ENCODE results near the gene RDX. TPM values are rescaled to one million over a fixed set of nuclear protein-coding genes. Genes with fewer than 3 reads are reported as not detected.

Gene RDX
- total and polyA plus RNA-seq, 2 of the 13 experiments (the other 11 are each of a cell fraction or from before 2014, with no cell fraction given) = 20.7 to 63.1 TPM

- TF ChIP-seq ZNF687 (CRISPR knock-in tag; IDR thresholded peaks at IDR 0.05) (no peak), ARID5B (CRISPR knock-in tag; IDR thresholded peaks at IDR 0.05) (no peak), ZXDC (CRISPR knock-in tag; IDR thresholded peaks at IDR 0.05) (no peak), REST (IDR thresholded peaks at IDR 0.05; ENCODE audit: borderline replicate concordance in 1 of 2, low read depth in 1 of 2, low read length in 2 of 2) (no peak), MAFF (IDR thresholded peaks at IDR 0.05; ENCODE audit: low read depth, low read length) (no peak), SOX6 (IDR thresholded peaks at IDR 0.05) (no peak), SOX6 (CRISPR knock-in tag; IDR thresholded peaks at IDR 0.05) (no peak), GFI1 (CRISPR knock-in tag; IDR thresholded peaks at IDR 0.05; ENCODE audit: borderline replicate concordance) (no peak)
Observed at GRCh38 chr11:110177086-110177456, 119.3 kb downstream of the RDX start (continued).

Measured in HepG2 (cell line).